HEK293 (cell line): Measurements from ENCODE around the gene GPS1.

Experiments
- CTCF ChIA-PET: fragments of 350-600 bp; formaldehyde crosslinking; extraction: SDS; loops from one replicate; lab custom pipeline; 2021; ENCODE audit warnings: antibody characterized with exemption; lab: Yijun Ruan, JAX
- POLR2A ChIA-PET: fragments of 300-600 bp; formaldehyde crosslinking; extraction: SDS; loops from one replicate; lab custom pipeline; 2020; ENCODE audit warnings: antibody characterized with exemption, inconsistent platforms; lab: Yijun Ruan, JAX
- H3K27ac ChIP-seq: fragments of 200-500 bp; sonication (Bioruptor generic); 2 replicates; pipeline ENCODE4 v1.5.1; 2014; ENCODE audit warnings: low read depth, low read length, control low read depth, inconsistent platforms; ENCODE audit errors: extremely low read depth
- H3K36me3 ChIP-seq, 2 experiments: fragments of 200-500 bp in 1 of 2; sonication (Bioruptor generic) in 1 of 2; 1 replicate in 1 of 2; 2 replicates in 1 of 2; pipeline ENCODE4 v1.5.1; 2014 to 2017; ENCODE audit warnings: inconsistent platforms in 2 of 2, low read length in 2 of 2; ENCODE audit not compliant: control insufficient read depth in 2 of 2, insufficient read depth in 1 of 2
- H3K4me1 ChIP-seq: fragments of 200-500 bp; sonication (Bioruptor generic); 2 replicates; pipeline ENCODE4 v1.5.1; 2014; ENCODE audit warnings: mild to moderate bottlenecking, low read length, inconsistent platforms; ENCODE audit not compliant: control insufficient read depth, insufficient read depth
- H3K4me3 ChIP-seq: 2 replicates; pipeline ENCODE4 v1.5.1; 2011; ENCODE audit warnings: low read depth, mild to moderate bottlenecking, control low read depth, low read length, moderate library complexity
- H3K9me3 ChIP-seq: fragments of 200-500 bp; sonication (Bioruptor generic); 2 replicates; pipeline ENCODE4 v1.5.1; 2014; ENCODE audit warnings: low read depth, low read length, inconsistent platforms; ENCODE audit not compliant: control insufficient read depth, insufficient read depth
- MYNN ChIP-seq: fragments of 450-650 bp; formaldehyde crosslinking; IDR thresholded peaks from 2 replicates; pipeline ENCODE4 v1.5.1; 2016; ENCODE audit warnings: missing biosample characterization, missing genetic modification characterization, borderline replicate concordance
- RBAK ChIP-seq: fragments of 450-650 bp; formaldehyde crosslinking; IDR thresholded peaks from 2 replicates; pipeline ENCODE4 v1.5.1; 2016; ENCODE audit warnings: missing biosample characterization, missing genetic modification characterization
- TRIM28 ChIP-seq: IDR thresholded peaks from 2 replicates; pipeline ENCODE4 v1.6.1; 2011; ENCODE audit warnings: low read length, control low read depth, borderline replicate concordance
- YY2 ChIP-seq: fragments of 450-650 bp; formaldehyde crosslinking; IDR thresholded peaks from 2 replicates; pipeline ENCODE4 v1.5.1; 2016; ENCODE audit warnings: missing biosample characterization, missing genetic modification characterization
- ZNF10 ChIP-seq: fragments of 450-650 bp; formaldehyde crosslinking; IDR thresholded peaks from 2 replicates; pipeline ENCODE4 v1.5.1; 2017; ENCODE audit warnings: missing biosample characterization, missing genetic modification characterization
- ZNF175 ChIP-seq: fragments of 450-650 bp; formaldehyde crosslinking; IDR thresholded peaks from 2 replicates; pipeline ENCODE4 v1.5.1; 2016; ENCODE audit warnings: missing biosample characterization, missing genetic modification characterization
- ZNF292 ChIP-seq: fragments of 450-650 bp; formaldehyde crosslinking; IDR thresholded peaks from 2 replicates; pipeline ENCODE4 v1.5.1; 2016; ENCODE audit warnings: low read depth, missing biosample characterization, missing genetic modification characterization, borderline replicate concordance
- ZNF354C ChIP-seq: fragments of 450-650 bp; formaldehyde crosslinking; IDR thresholded peaks from 2 replicates; pipeline ENCODE4 v1.5.1; 2016; ENCODE audit warnings: missing biosample characterization, missing genetic modification characterization, low read depth, borderline replicate concordance
- ZNF473 ChIP-seq: fragments of 450-650 bp; formaldehyde crosslinking; IDR thresholded peaks from 2 replicates; pipeline ENCODE4 v1.5.1; 2017; ENCODE audit warnings: missing biosample characterization, missing genetic modification characterization
- ZNF529 ChIP-seq: fragments of 450-650 bp; formaldehyde crosslinking; IDR thresholded peaks from 2 replicates; pipeline ENCODE4 v1.5.1; 2017; ENCODE audit warnings: missing genetic modification characterization, missing biosample characterization; ENCODE audit not compliant: insufficient replicate concordance
- ZNF629 ChIP-seq: fragments of 450-650 bp; formaldehyde crosslinking; IDR thresholded peaks from 2 replicates; pipeline ENCODE4 v1.5.1; 2017; ENCODE audit warnings: missing biosample characterization, missing genetic modification characterization
- ZNF701 ChIP-seq: fragments of 450-650 bp; formaldehyde crosslinking; IDR thresholded peaks from 2 replicates; pipeline ENCODE4 v1.5.1; 2016; ENCODE audit warnings: missing biosample characterization, missing genetic modification characterization
- ZNF76 ChIP-seq: fragments of 450-650 bp; formaldehyde crosslinking; IDR thresholded peaks from 2 replicates; pipeline ENCODE4; 2016; ENCODE audit warnings: low read depth, missing biosample characterization, missing genetic modification characterization, borderline replicate concordance
- ZNF837 ChIP-seq: fragments of 450-650 bp; formaldehyde crosslinking; IDR thresholded peaks from 2 replicates; pipeline ENCODE4 v1.5.1; 2016; ENCODE audit warnings: missing biosample characterization, missing genetic modification characterization
- TF ChIP-seq, protein P1 (sequence below): fragments of 450-650 bp; formaldehyde crosslinking; IDR thresholded peaks from 2 replicates; pipeline ENCODE4 v1.5.1; 2017; ENCODE audit warnings: missing biosample characterization, mild to moderate bottlenecking, missing genetic modification characterization, moderate library complexity
- TF ChIP-seq, protein P2 (sequence below): fragments of 450-650 bp; formaldehyde crosslinking; IDR thresholded peaks from 2 replicates; pipeline ENCODE4 v1.5.1; 2016; ENCODE audit warnings: missing biosample characterization, missing genetic modification characterization
- TF ChIP-seq, protein P3 (sequence below): fragments of 450-650 bp; formaldehyde crosslinking; IDR thresholded peaks from 2 replicates; pipeline ENCODE4 v1.5.1; 2016; ENCODE audit warnings: missing biosample characterization, missing genetic modification characterization, low read depth
- TF ChIP-seq, protein P4 (sequence below): IDR thresholded peaks from 2 replicates; pipeline ENCODE4 v1.6.1; 2011; ENCODE audit warnings: mild to moderate bottlenecking, low read depth, low read length, borderline replicate concordance
- TF ChIP-seq, protein P5 (sequence below): fragments of 450-650 bp; formaldehyde crosslinking; IDR thresholded peaks from 2 replicates; pipeline ENCODE4 v1.5.1; 2016; ENCODE audit warnings: missing biosample characterization, missing genetic modification characterization, borderline replicate concordance
- TF ChIP-seq, protein P6 (sequence below): fragments of 450-650 bp; formaldehyde crosslinking; IDR thresholded peaks from 2 replicates; pipeline ENCODE4 v1.5.1; 2017; ENCODE audit warnings: missing biosample characterization, missing genetic modification characterization
- TF ChIP-seq, protein P7 (sequence below): fragments of 450-650 bp; formaldehyde crosslinking; IDR thresholded peaks from 2 replicates; pipeline ENCODE4 v1.5.1; 2016; ENCODE audit warnings: missing biosample characterization, missing genetic modification characterization

The GPS1 gene

DNA sequence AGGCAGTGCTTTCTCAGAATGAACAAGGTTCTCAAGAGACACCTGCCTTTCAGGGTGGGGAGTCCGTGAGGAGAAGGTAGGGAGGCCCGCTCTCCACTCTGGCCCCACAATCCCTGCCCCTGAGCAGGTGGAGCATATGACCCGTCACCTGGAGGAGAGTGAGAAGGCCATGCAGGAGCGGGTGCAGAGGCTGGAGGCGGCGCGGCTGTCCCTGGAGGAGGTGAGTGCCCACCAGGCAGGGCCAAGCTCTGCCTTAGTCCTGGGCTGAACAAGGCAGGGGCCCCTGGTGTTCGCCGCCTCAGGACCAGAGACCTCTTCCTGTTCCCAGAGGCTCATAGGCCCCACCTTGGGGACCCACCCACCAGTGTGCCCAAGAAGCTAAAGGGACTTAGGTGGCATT lies 22.7 kb upstream of the GPS1 start (continued):
- TF ChIP-seq ZNF354C (no peak), ZNF292 (tag by site-specific recombination) (no peak), ZNF837 (tag by site-specific recombination) (no peak), ZNF175 (tag by site-specific recombination) (no peak), ZNF473 (tag by site-specific recombination) (no peak), ZNF629 (tag by site-specific recombination) (no peak), MYNN (tag by site-specific recombination) (no peak)
- TF ChIP-seq, protein P1, sequence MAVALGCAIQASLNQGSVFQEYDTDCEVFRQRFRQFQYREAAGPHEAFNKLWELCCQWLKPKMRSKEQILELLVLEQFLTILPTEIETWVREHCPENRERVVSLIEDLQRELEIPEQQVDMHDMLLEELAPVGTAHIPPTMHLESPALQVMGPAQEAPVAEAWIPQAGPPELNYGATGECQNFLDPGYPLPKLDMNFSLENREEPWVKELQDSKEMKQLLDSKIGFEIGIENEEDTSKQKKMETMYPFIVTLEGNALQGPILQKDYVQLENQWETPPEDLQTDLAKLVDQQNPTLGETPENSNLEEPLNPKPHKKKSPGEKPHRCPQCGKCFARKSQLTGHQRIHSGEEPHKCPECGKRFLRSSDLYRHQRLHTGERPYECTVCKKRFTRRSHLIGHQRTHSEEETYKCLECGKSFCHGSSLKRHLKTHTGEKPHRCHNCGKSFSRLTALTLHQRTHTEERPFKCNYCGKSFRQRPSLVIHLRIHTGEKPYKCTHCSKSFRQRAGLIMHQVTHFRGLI (tag by site-specific recombination): no peak
- TF ChIP-seq, protein P2, sequence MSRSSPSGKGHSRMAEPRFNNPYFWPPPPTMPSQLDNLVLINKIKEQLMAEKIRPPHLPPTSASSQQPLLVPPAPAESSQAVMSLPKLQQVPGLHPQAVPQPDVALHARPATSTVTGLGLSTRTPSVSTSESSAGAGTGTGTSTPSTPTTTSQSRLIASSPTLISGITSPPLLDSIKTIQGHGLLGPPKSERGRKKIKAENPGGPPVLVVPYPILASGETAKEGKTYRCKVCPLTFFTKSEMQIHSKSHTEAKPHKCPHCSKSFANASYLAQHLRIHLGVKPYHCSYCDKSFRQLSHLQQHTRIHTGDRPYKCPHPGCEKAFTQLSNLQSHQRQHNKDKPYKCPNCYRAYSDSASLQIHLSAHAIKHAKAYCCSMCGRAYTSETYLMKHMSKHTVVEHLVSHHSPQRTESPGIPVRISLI: no peak
- TF ChIP-seq, protein P3, sequence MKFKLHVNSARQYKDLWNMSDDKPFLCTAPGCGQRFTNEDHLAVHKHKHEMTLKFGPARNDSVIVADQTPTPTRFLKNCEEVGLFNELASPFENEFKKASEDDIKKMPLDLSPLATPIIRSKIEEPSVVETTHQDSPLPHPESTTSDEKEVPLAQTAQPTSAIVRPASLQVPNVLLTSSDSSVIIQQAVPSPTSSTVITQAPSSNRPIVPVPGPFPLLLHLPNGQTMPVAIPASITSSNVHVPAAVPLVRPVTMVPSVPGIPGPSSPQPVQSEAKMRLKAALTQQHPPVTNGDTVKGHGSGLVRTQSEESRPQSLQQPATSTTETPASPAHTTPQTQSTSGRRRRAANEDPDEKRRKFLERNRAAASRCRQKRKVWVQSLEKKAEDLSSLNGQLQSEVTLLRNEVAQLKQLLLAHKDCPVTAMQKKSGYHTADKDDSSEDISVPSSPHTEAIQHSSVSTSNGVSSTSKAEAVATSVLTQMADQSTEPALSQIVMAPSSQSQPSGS (tag by site-specific recombination): no peak

DNA sequence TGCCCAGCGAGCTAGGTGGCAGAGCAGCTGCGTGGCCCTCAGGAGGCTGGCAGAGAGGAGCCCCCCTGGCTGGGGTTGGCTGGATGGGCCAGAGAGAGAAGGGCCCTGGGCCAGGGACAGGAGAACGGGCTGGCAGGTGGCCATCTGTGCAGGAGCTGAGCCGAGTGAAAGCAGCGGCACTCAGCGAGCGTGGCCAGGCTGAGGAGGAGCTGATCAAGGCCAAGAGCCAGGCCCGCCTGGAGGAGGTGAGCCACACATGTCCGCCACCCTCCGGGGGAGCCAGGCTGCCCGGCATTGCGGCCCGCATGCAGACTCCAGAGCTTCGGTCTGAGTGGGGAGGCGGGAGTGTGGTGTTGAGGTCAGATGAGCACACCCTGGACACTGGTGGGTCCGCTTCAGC lies 22.3 kb upstream of the GPS1 start:
- Histone ChIP-seq H3K27ac (peak overlapping the region; percentile 93; the same call in 1 of the 2 replicates), H3K9me3 (no peaks in the 10 kb centered on the region)
- POLR2A ChIA-PET: interaction anchor here (0.5 to 6.0 kb wide), 9 partner anchors 8 to 163 kb away, joined by 3 to 56 read pairs (median 13); partner anchors contain the start of genes CENPX, DCXR, GPS1 and LRRC45
- TF ChIP-seq, protein P4, sequence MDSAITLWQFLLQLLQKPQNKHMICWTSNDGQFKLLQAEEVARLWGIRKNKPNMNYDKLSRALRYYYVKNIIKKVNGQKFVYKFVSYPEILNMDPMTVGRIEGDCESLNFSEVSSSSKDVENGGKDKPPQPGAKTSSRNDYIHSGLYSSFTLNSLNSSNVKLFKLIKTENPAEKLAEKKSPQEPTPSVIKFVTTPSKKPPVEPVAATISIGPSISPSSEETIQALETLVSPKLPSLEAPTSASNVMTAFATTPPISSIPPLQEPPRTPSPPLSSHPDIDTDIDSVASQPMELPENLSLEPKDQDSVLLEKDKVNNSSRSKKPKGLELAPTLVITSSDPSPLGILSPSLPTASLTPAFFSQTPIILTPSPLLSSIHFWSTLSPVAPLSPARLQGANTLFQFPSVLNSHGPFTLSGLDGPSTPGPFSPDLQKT: no peak
- no peak for TF ChIP-seq ZNF701
- TF ChIP-seq, all 188 proteins: peak for 0
- CTCF ChIA-PET: interaction anchor here (0.6 to 3.6 kb wide), 17 partner anchors 9 to 345 kb away, joined by 3 to 35 read pairs (median 5); partner anchors contain the start of genes CENPX, DCXR and LRRC45
- Histone ChIP-seq H3K36me3 (peaks cover 0 to 69% of the 10 kb centered on the region in 2 experiments; a peak in 2 of 3 replicates), H3K4me1 (peaks cover 3% of the 10 kb centered on the region), H3K4me3 (no peak overlapping the region)

DNA sequence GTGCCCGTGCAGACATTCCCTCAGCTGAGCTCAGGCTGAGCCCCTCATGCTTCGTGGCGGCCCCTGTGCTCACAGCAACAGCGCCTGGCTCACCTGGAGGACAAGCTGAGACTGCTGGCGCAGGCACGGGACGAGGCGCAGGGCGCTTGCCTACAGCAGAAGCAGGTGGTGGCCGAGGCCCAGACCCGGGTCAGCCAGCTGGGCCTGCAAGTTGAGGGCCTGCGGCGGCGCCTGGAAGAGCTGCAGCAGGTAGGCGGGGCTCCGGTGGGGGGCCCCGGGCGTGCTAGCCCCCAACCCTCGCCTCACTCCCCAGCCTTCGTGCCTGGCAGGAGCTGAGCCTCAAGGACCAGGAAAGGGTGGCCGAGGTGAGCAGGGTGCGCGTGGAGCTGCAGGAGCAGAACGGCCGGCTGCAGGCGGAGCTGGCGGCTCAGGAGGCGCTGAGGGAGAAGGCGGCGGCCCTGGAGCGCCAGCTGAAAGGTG lies 21.7 kb upstream of the GPS1 start:
- no peak overlapping the region for H3K4me3 ChIP-seq
- TF ChIP-seq, protein P5, sequence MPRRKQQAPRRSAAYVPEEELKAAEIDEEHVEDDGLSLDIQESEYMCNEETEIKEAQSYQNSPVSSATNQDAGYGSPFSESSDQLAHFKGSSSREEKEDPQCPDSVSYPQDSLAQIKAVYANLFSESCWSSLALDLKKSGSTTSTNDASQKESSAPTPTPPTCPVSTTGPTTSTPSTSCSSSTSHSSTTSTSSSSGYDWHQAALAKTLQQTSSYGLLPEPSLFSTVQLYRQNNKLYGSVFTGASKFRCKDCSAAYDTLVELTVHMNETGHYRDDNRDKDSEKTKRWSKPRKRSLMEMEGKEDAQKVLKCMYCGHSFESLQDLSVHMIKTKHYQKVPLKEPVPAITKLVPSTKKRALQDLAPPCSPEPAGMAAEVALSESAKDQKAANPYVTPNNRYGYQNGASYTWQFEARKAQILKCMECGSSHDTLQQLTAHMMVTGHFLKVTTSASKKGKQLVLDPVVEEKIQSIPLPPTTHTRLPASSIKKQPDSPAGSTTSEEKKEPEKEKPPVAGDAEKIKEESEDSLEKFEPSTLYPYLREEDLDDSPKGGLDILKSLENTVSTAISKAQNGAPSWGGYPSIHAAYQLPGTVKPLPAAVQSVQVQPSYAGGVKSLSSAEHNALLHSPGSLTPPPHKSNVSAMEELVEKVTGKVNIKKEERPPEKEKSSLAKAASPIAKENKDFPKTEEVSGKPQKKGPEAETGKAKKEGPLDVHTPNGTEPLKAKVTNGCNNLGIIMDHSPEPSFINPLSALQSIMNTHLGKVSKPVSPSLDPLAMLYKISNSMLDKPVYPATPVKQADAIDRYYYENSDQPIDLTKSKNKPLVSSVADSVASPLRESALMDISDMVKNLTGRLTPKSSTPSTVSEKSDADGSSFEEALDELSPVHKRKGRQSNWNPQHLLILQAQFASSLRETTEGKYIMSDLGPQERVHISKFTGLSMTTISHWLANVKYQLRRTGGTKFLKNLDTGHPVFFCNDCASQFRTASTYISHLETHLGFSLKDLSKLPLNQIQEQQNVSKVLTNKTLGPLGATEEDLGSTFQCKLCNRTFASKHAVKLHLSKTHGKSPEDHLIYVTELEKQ (tag by site-specific recombination): no peak
- TF ChIP-seq ZNF354C (no peak), RBAK (tag by site-specific recombination) (no peak), TRIM28 (no peak), YY2 (no peak), ZNF10 (tag by site-specific recombination) (0 out of 2 replicates have a peak, but pooled peaks have one; percentile 9), ZNF529 (tag by site-specific recombination) (no peak), ZNF76 (tag by site-specific recombination) (peak; percentile 36; the same call in 1 of the 2 replicates)
- TF ChIP-seq, protein P6, sequence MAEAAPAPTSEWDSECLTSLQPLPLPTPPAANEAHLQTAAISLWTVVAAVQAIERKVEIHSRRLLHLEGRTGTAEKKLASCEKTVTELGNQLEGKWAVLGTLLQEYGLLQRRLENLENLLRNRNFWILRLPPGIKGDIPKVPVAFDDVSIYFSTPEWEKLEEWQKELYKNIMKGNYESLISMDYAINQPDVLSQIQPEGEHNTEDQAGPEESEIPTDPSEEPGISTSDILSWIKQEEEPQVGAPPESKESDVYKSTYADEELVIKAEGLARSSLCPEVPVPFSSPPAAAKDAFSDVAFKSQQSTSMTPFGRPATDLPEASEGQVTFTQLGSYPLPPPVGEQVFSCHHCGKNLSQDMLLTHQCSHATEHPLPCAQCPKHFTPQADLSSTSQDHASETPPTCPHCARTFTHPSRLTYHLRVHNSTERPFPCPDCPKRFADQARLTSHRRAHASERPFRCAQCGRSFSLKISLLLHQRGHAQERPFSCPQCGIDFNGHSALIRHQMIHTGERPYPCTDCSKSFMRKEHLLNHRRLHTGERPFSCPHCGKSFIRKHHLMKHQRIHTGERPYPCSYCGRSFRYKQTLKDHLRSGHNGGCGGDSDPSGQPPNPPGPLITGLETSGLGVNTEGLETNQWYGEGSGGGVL (tag by site-specific recombination): no peak
- TF ChIP-seq, protein P7, sequence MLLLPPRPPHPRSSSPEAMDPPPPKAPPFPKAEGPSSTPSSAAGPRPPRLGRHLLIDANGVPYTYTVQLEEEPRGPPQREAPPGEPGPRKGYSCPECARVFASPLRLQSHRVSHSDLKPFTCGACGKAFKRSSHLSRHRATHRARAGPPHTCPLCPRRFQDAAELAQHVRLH: no peak
- H3K9me3 ChIP-seq: no peaks in the 10 kb centered on the region
- H3K36me3 ChIP-seq: peaks cover 0 to 68% of the 10 kb centered on the region in 2 experiments; a peak in 2 of 3 replicates
- H3K4me1 ChIP-seq: no peaks in the 10 kb centered on the region
- H3K27ac ChIP-seq: peak overlapping the region; percentile 93
- ChIA-PET POLR2A (interaction anchor here (0.5 to 6.0 kb wide), 17 partner anchors 8 to 317 kb away, joined by 3 to 56 read pairs (median 6); partner anchors contain the start of genes CENPX, DCXR, GPS1 and LRRC45), CTCF (interaction anchor here (0.6 to 3.6 kb wide), 32 partner anchors 8 to 321 kb away, joined by 3 to 35 read pairs (median 4); partner anchors contain the start of genes CENPX, DCXR, LRRC45 and MAFG)
